GM12874 (cell line): ENCODE data around the gene SPTBN4.

Experiments
- CTCF ChIP-seq: IDR thresholded peaks from 2 replicates; pipeline ENCODE4 v1.5.1; 2011; ENCODE audit warnings: low read depth, mild to moderate bottlenecking, control low read depth, low read length, moderate library complexity; ENCODE audit not compliant: insufficient read depth

Gene SPTBN4

GRCh38 chr19:40465557-40466218 is 1.1 kb upstream of the SPTBN4 start, which contains the start of gene BLVRB:
Gene BLVRB (minus strand): TSS chr19:40465745. CDS start chr19:40465688, 57 bp downstream.
- TF ChIP-seq CTCF, result no peak

- TF ChIP-seq CTCF, result no peak
Measured at GRCh38 chr19:40466219-40466984, 399 bp upstream of the SPTBN4 start.

GRCh38 chr19:40469011-40469410 is 2.2 kb downstream of the SPTBN4 start:
- TF ChIP-seq CTCF, result no peak

- TF ChIP-seq CTCF, result no peak
Measured at GRCh38 chr19:40471111-40471510, 4.3 kb downstream of the SPTBN4 start.

- no peak for TF ChIP-seq CTCF
Measured at GRCh38 chr19:40472516-40472915, 5.7 kb downstream of the SPTBN4 start.

- no peak for TF ChIP-seq CTCF
Measured at GRCh38 chr19:40474737-40475136, 7.9 kb downstream of the SPTBN4 start.

GRCh38 chr19:40486017-40486416 is 19.2 kb downstream of the SPTBN4 start:
- TF ChIP-seq CTCF, result no peak
